Measurements from ENCODE around the gene NOSTRIN. TPM values are rescaled to one million over a fixed set of nuclear protein-coding genes. Genes with fewer than 3 reads are reported as not detected.

NOSTRIN gene
- total and polyA plus RNA-seq, 2 donors (not counting 3 experiments of a cell fraction or from before 2014, with no cell fraction given), result 0.03 to 0.75 TPM

DNA sequence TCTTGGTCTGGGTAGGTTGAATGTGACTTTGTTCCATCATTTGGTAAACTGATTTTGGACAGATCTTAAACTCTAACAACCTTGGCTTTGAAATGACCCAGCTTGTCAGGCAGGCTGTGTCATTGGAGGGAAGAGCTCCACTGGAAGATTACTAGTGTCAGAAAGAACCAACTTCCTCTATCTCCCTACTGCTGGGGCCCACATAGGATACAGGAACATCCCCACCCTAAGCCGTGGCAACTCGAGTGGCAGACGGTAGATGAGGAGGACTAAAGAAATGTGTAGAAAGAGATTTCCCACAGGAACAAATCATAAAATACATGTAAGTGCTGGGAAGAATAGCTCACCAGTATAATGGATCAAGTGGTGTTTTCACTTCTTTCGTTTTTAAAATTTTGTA, 94.3 kb downstream of the NOSTRIN start:
- intact Hi-C loops (cut with micrococcal nuclease), result no loop called here
- no peak overlapping the region for H3K27ac ChIP-seq (ENCODE audit: insufficient read depth, low read depth, low read length)
- dilution Hi-C loops (cut with MboI; ENCODE audit: extremely low pct_ligation_motif_present, low sequenced_read_pairs), result no loop called here
- no peak overlapping the region for H3K4me3 ChIP-seq (replicated peaks in 1 of 3; ENCODE audit: insufficient read depth in 1 of 3, low read depth in 1 of 3, low read length in 3 of 3)
- no peaks in the 10 kb centered on the region for H3K9me3 ChIP-seq (replicated peaks; ENCODE audit: control insufficient read depth, insufficient read depth, low read length)
- FAIRE-seq (no peak), DNase-seq (ENCODE audit: low read depth, low spot score) (no peak)
- no peaks in the 10 kb centered on the region for H4K20me1 ChIP-seq (replicated peaks; ENCODE audit: control insufficient read depth, extremely low read depth, insufficient read depth, low read length)
- no peaks in the 10 kb centered on the region for H3K4me1 ChIP-seq (ENCODE audit: control insufficient read depth, extremely low read depth, insufficient read depth, low read length)
- H3K9me1 ChIP-seq (replicated peaks; ENCODE audit: control insufficient read depth, extremely low read depth, insufficient read depth, low read length), result no peaks in the 10 kb centered on the region
- no peak overlapping the region for H2AFZ ChIP-seq (ENCODE audit: low read depth, low read length)
- CTCF ChIA-PET, result no interaction called here
- BruUV-seq (replicated peaks), result no TSS peak
- H3K36me3 ChIP-seq (ENCODE audit: control insufficient read depth in 2 of 2, extremely low read depth in 1 of 2, insufficient read depth in 2 of 2, low read length in 2 of 2), result no peaks in the 10 kb centered on the region
- no peak overlapping the region for H3K9ac ChIP-seq (replicated peaks; ENCODE audit: extremely low read depth, insufficient read depth, low read length)
- POLR2A ChIA-PET, result no interaction called here
- TF ChIP-seq GATA2 (IDR thresholded peaks at IDR 0.05; ENCODE audit: insufficient read depth, insufficient read length, low read depth, low read length), result no peak
- no peak for TF ChIP-seq POLR2AphosphoS5 (IDR thresholded peaks at IDR 0.05; ENCODE audit: insufficient read depth, low read depth, low read length)
- no peak for TF ChIP-seq FOS (IDR thresholded peaks at IDR 0.05; ENCODE audit: borderline replicate concordance, insufficient read depth, low read length)
- TF ChIP-seq POLR2A (IDR thresholded peaks at IDR 0.05; ENCODE audit: low read depth, low read length), result no peak
- TF ChIP-seq, protein P1, sequence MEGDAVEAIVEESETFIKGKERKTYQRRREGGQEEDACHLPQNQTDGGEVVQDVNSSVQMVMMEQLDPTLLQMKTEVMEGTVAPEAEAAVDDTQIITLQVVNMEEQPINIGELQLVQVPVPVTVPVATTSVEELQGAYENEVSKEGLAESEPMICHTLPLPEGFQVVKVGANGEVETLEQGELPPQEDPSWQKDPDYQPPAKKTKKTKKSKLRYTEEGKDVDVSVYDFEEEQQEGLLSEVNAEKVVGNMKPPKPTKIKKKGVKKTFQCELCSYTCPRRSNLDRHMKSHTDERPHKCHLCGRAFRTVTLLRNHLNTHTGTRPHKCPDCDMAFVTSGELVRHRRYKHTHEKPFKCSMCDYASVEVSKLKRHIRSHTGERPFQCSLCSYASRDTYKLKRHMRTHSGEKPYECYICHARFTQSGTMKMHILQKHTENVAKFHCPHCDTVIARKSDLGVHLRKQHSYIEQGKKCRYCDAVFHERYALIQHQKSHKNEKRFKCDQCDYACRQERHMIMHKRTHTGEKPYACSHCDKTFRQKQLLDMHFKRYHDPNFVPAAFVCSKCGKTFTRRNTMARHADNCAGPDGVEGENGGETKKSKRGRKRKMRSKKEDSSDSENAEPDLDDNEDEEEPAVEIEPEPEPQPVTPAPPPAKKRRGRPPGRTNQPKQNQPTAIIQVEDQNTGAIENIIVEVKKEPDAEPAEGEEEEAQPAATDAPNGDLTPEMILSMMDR (IDR thresholded peaks at IDR 0.05; ENCODE audit: extremely low read depth in 1 of 2, insufficient read depth in 1 of 2, low read depth in 1 of 2, low read length in 2 of 2), result no peak
- no peak for TF ChIP-seq EZH2 (IDR thresholded peaks at IDR 0.05; ENCODE audit: borderline replicate concordance, low read depth, low read length, severe bottlenecking)
- H3K4me2 ChIP-seq (ENCODE audit: insufficient read depth, low read length), result no peak overlapping the region
- H3K27me3 ChIP-seq (ENCODE audit: control insufficient read depth in 2 of 2, insufficient read depth in 2 of 2, low read length in 2 of 2), result peaks cover 6 to 8% of the 10 kb centered on the region in 2 experiments
- no peaks in the 10 kb centered on the region for H3K79me2 ChIP-seq (ENCODE audit: control insufficient read depth, insufficient read depth, low read length)

- intact Hi-C loops (cut with micrococcal nuclease) (no loop called here), dilution Hi-C loops (cut with MboI; ENCODE audit: extremely low pct_ligation_motif_present, low sequenced_read_pairs) (no loop called here)
- Histone ChIP-seq H3K9ac (replicated peaks; ENCODE audit: extremely low read depth, insufficient read depth, low read length) (no peak overlapping the region), H3K27me3 (ENCODE audit: control insufficient read depth in 2 of 2, insufficient read depth in 2 of 2, low read length in 2 of 2) (peaks cover 6 to 7% of the 10 kb centered on the region in 2 experiments), H3K4me3 (replicated peaks in 1 of 3; ENCODE audit: insufficient read depth in 1 of 3, low read depth in 1 of 3, low read length in 3 of 3) (no peak overlapping the region), H3K36me3 (ENCODE audit: control insufficient read depth in 2 of 2, extremely low read depth in 1 of 2, insufficient read depth in 2 of 2, low read length in 2 of 2) (no peaks in the 10 kb centered on the region), H3K4me1 (ENCODE audit: control insufficient read depth, extremely low read depth, insufficient read depth, low read length) (no peaks in the 10 kb centered on the region), H2AFZ (ENCODE audit: low read depth, low read length) (no peak overlapping the region), H3K4me2 (ENCODE audit: insufficient read depth, low read length) (no peak overlapping the region), H3K79me2 (ENCODE audit: control insufficient read depth, insufficient read depth, low read length) (no peaks in the 10 kb centered on the region), H3K27ac (ENCODE audit: insufficient read depth, low read depth, low read length) (no peak overlapping the region), H3K9me1 (replicated peaks; ENCODE audit: control insufficient read depth, extremely low read depth, insufficient read depth, low read length) (no peaks in the 10 kb centered on the region), H3K9me3 (replicated peaks; ENCODE audit: control insufficient read depth, insufficient read depth, low read length) (no peaks in the 10 kb centered on the region), H4K20me1 (replicated peaks; ENCODE audit: control insufficient read depth, extremely low read depth, insufficient read depth, low read length) (no peaks in the 10 kb centered on the region)
- POLR2A ChIA-PET, result no interaction called here
- no peak for DNase-seq (ENCODE audit: low read depth, low spot score)
- no TSS peak for BruUV-seq (replicated peaks)
- CTCF ChIA-PET, result no interaction called here
- no peak for FAIRE-seq
- TF ChIP-seq GATA2 (IDR thresholded peaks at IDR 0.05; ENCODE audit: insufficient read depth, insufficient read length, low read depth, low read length), result no peak
- no peak for TF ChIP-seq EZH2 (IDR thresholded peaks at IDR 0.05; ENCODE audit: borderline replicate concordance, low read depth, low read length, severe bottlenecking)
- no peak for TF ChIP-seq JUN (IDR thresholded peaks at IDR 0.05; ENCODE audit: borderline replicate concordance, insufficient read depth, insufficient read length, low read depth)
- no peak for TF ChIP-seq POLR2A (IDR thresholded peaks at IDR 0.05; ENCODE audit: low read depth, low read length)
- TF ChIP-seq MYC (IDR thresholded peaks at IDR 0.05; ENCODE audit: low read depth, low read length), result no peak
Observed at GRCh38 chr2:168897449-168897848, 95.0 kb downstream of the NOSTRIN start.
